Measurements from ENCODE around the gene ZNF626.
"Not testable (repeated sequence)": the region's sequence is repeated elsewhere in the genome, so short reads cannot be mapped to it uniquely, and the experiment has no call there.

ZNF626 gene

GRCh38 chr19:20661150-20661819 lies at the start of gene ZNF626:
Gene ZNF626 (minus strand): TSS chr19:20661571. CDS start chr19:20661446, 125 bp downstream.
- DNase-seq = peak; percentile 99

- no peak for DNase-seq
These were observed 7.9 kb upstream of the ZNF626 start for GRCh38 chr19:20669263-20669662.

GRCh38 chr19:20667281-20667680 lies 5.9 kb upstream of the ZNF626 start:
- no peak for DNase-seq

- DNase-seq = peak; percentile 96
These were observed 3.8 kb upstream of the ZNF626 start for GRCh38 chr19:20664901-20665781.

GRCh38 chr19:20664475-20664874 lies 3.1 kb upstream of the ZNF626 start:
- not testable (repeated sequence) for DNase-seq

GRCh38 chr19:20662421-20663105 lies 1.2 kb upstream of the ZNF626 start:
- no peak for DNase-seq

GRCh38 chr19:20660473-20661140 lies 764 bp downstream of the ZNF626 start:
- DNase-seq = peak; percentile 31

- no peak for DNase-seq
These were observed 20.8 kb downstream of the ZNF626 start for GRCh38 chr19:20640545-20640944.

GRCh38 chr19:20640023-20640422 lies 21.3 kb downstream of the ZNF626 start:
- DNase-seq = no peak

- DNase-seq = not testable (repeated sequence)
These were observed 36.8 kb downstream of the ZNF626 start for GRCh38 chr19:20624560-20624959.

- DNase-seq = no peak
These were observed 45.3 kb downstream of the ZNF626 start for GRCh38 chr19:20616071-20616470.

- DNase-seq = not testable (repeated sequence)
These were observed 46.4 kb downstream of the ZNF626 start for GRCh38 chr19:20614971-20615370.

GRCh38 chr19:20612711-20613316 lies 48.6 kb downstream of the ZNF626 start:
- no peak for DNase-seq

GRCh38 chr19:20611866-20612265 lies 49.5 kb downstream of the ZNF626 start:
- no peak for DNase-seq

GRCh38 chr19:20607943-20608342 lies 53.4 kb downstream of the ZNF626 start:
- DNase-seq = no peak

Measured in NCI-H82 (cell line).